Loucy (cell line): ENCODE data around the gene MALRD1.

Source experiments
- H2AFZ ChIP-seq: fragments of 200-600 bp; sonication (generic); 2 replicates; pipeline ENCODE4 v1.6.0; 2016; ENCODE audit warnings: antibody characterized with exemption, mild to moderate bottlenecking, low read length, moderate library complexity
- H3F3A ChIP-seq: fragments of 200-600 bp; 2 replicates; pipeline ENCODE4 v1.6.0; 2016; ENCODE audit warnings: antibody characterized with exemption, low read depth, mild to moderate bottlenecking
- H3K27me3 ChIP-seq: fragments of 200-600 bp; sonication (generic); 2 replicates; pipeline ENCODE4 v1.6.1; 2014; ENCODE audit warnings: low read length, mild to moderate bottlenecking; ENCODE audit not compliant: insufficient read depth, poor library complexity, severe bottlenecking
- H3K36me3 ChIP-seq: fragments of 200-600 bp; sonication (generic); 2 replicates; pipeline ENCODE4 v1.6.1; 2016; ENCODE audit warnings: low read length; ENCODE audit not compliant: insufficient read depth
- H3K4me1 ChIP-seq: fragments of 200-600 bp; sonication (generic); 2 replicates; pipeline ENCODE4 v1.5.1; 2014; ENCODE audit warnings: low read length, mild to moderate bottlenecking; ENCODE audit not compliant: insufficient read depth, poor library complexity, severe bottlenecking
- H3K4me2 ChIP-seq: fragments of 200-600 bp; sonication (generic); 2 replicates; pipeline ENCODE4 v1.6.0; 2014; ENCODE audit warnings: antibody characterized with exemption, low read length, low read depth, mild to moderate bottlenecking; ENCODE audit not compliant: poor library complexity, severe bottlenecking
- H3K4me3 ChIP-seq: fragments of 200-600 bp; sonication (generic); 2 replicates; pipeline ENCODE4 v1.5.1; 2014; ENCODE audit warnings: low read length, mild to moderate bottlenecking, mixed read lengths; ENCODE audit not compliant: poor library complexity, severe bottlenecking
- H3K79me2 ChIP-seq: fragments of 200-600 bp; sonication (generic); 2 replicates; pipeline ENCODE4 v1.6.1; 2014; ENCODE audit warnings: low read length; ENCODE audit not compliant: insufficient read depth
- H3K9ac ChIP-seq: fragments of 200-600 bp; sonication (generic); 2 replicates; pipeline ENCODE4 v1.6.0; 2014; ENCODE audit warnings: mild to moderate bottlenecking, low read depth, low read length, moderate library complexity; ENCODE audit not compliant: poor library complexity, severe bottlenecking
- H3K9me2 ChIP-seq: fragments of 200-600 bp; sonication (generic); replicated peaks from 2 replicates; pipeline ENCODE4 v1.6.1; 2016; ENCODE audit warnings: low read depth, low read length, mixed read lengths
- H3K9me3 ChIP-seq: fragments of 200-600 bp; sonication (generic); 2 replicates; pipeline ENCODE4 v1.6.1; 2014; ENCODE audit warnings: mild to moderate bottlenecking, antibody characterized with exemption, low read length, low read depth; ENCODE audit not compliant: insufficient read depth
- H4K20me1 ChIP-seq: fragments of 200-600 bp; sonication (generic); 2 replicates; pipeline ENCODE4 v1.6.0; 2014; ENCODE audit warnings: antibody characterized with exemption, low read length, mild to moderate bottlenecking; ENCODE audit not compliant: insufficient read depth, poor library complexity, severe bottlenecking
- EZH2phosphoT487 ChIP-seq: fragments of 200-600 bp; IDR thresholded peaks from 2 replicates; pipeline ENCODE4 v1.6.1; 2018; ENCODE audit warnings: antibody characterized with exemption, mild to moderate bottlenecking, moderate library complexity, borderline replicate concordance
- TF ChIP-seq, protein P1 (sequence below): fragments of 200-600 bp; sonication (generic); conservative IDR thresholded peaks from 2 replicates; pipeline ENCODE4 v1.5.1; 2014; ENCODE audit warnings: mild to moderate bottlenecking, antibody characterized with exemption, low read length

The MALRD1 gene

GRCh38 chr10:19250546-19250945, 201.9 kb downstream of the MALRD1 start:
- Histone ChIP-seq H3K27me3 (no peaks in the 10 kb centered on the region), H3K9ac (no peak overlapping the region), H3K4me3 (no peak overlapping the region), H3K9me2 (no peaks in the 10 kb centered on the region), H3K4me1 (no peaks in the 10 kb centered on the region), H2AFZ (no peak overlapping the region), H4K20me1 (no peaks in the 10 kb centered on the region), H3K9me3 (no peaks in the 10 kb centered on the region), H3K36me3 (no peaks in the 10 kb centered on the region), H3F3A (no peaks in the 10 kb centered on the region), H3K79me2 (no peaks in the 10 kb centered on the region), H3K4me2 (no peak overlapping the region)
- TF ChIP-seq, protein P1, sequence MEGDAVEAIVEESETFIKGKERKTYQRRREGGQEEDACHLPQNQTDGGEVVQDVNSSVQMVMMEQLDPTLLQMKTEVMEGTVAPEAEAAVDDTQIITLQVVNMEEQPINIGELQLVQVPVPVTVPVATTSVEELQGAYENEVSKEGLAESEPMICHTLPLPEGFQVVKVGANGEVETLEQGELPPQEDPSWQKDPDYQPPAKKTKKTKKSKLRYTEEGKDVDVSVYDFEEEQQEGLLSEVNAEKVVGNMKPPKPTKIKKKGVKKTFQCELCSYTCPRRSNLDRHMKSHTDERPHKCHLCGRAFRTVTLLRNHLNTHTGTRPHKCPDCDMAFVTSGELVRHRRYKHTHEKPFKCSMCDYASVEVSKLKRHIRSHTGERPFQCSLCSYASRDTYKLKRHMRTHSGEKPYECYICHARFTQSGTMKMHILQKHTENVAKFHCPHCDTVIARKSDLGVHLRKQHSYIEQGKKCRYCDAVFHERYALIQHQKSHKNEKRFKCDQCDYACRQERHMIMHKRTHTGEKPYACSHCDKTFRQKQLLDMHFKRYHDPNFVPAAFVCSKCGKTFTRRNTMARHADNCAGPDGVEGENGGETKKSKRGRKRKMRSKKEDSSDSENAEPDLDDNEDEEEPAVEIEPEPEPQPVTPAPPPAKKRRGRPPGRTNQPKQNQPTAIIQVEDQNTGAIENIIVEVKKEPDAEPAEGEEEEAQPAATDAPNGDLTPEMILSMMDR, result no peak
- no peak for TF ChIP-seq EZH2phosphoT487

- Histone ChIP-seq H3K4me3 (no peak overlapping the region), H3K79me2 (no peaks in the 10 kb centered on the region), H3K9me3 (no peaks in the 10 kb centered on the region), H4K20me1 (no peaks in the 10 kb centered on the region), H3K27me3 (no peaks in the 10 kb centered on the region), H2AFZ (no peak overlapping the region), H3K4me1 (no peaks in the 10 kb centered on the region), H3F3A (no peaks in the 10 kb centered on the region), H3K4me2 (no peak overlapping the region), H3K9me2 (no peaks in the 10 kb centered on the region), H3K36me3 (no peaks in the 10 kb centered on the region), H3K9ac (no peak overlapping the region)
- TF ChIP-seq EZH2phosphoT487, result no peak
- TF ChIP-seq, protein P1, result no peak
These were observed 203.9 kb downstream of the MALRD1 start for GRCh38 chr10:19252531-19252930.

- Histone ChIP-seq H3K79me2 (no peaks in the 10 kb centered on the region), H3K4me1 (no peaks in the 10 kb centered on the region), H3K36me3 (no peaks in the 10 kb centered on the region), H4K20me1 (no peaks in the 10 kb centered on the region), H3K9me3 (no peaks in the 10 kb centered on the region), H3K9ac (no peak overlapping the region), H3K27me3 (no peaks in the 10 kb centered on the region), H2AFZ (no peak overlapping the region), H3K4me2 (no peak overlapping the region), H3F3A (no peaks in the 10 kb centered on the region), H3K9me2 (no peaks in the 10 kb centered on the region), H3K4me3 (no peak overlapping the region)
- no peak for TF ChIP-seq EZH2phosphoT487
These were observed 207.7 kb downstream of the MALRD1 start for GRCh38 chr10:19256331-19256730.

DNA sequence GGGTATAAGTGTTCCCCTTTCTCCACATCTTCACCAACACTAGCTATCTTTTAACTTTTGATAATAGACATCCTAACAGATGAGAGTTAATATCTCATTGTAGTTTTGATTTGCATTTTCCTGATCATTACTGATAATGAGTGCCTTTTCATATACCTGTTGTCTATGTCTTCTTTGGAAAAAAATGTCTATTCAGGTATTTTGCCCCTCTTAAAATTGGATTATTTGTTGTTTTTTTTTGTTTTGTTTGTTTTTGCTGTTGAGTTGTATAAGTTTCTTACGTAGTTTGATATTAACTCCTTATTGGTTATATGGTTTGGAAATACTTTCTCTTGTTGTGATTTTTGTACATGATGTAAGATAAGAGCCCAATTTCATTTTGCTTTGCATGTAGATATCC, 214.7 kb downstream of the MALRD1 start:
- TF ChIP-seq, protein P1, result no peak
- TF ChIP-seq EZH2phosphoT487, result no peak
- H4K20me1 ChIP-seq, result no peaks in the 10 kb centered on the region
- no peaks in the 10 kb centered on the region for H3K36me3 ChIP-seq
- H3K9me3 ChIP-seq, result no peaks in the 10 kb centered on the region
- no peak overlapping the region for H3K9ac ChIP-seq
- H3K79me2 ChIP-seq, result no peaks in the 10 kb centered on the region
- H3F3A ChIP-seq, result no peaks in the 10 kb centered on the region
- no peak overlapping the region for H3K4me3 ChIP-seq
- no peaks in the 10 kb centered on the region for H3K9me2 ChIP-seq
- no peaks in the 10 kb centered on the region for H3K4me1 ChIP-seq
- no peak overlapping the region for H2AFZ ChIP-seq
- H3K4me2 ChIP-seq, result no peak overlapping the region
- no peaks in the 10 kb centered on the region for H3K27me3 ChIP-seq
